CD4-positive, alpha-beta T cell treated with Interleukin-15 for 1 hour (primary cell): ENCODE results near the gene CDK5RAP2.
"Not testable (repeated sequence)": the region's sequence is repeated elsewhere in the genome, so short reads cannot be mapped to it uniquely, and the experiment has no call there.

Source experiments
- DNase-seq: peaks from one replicate; pipeline ENCODE4 v3.0.0-alpha.2; 2020

The CDK5RAP2 gene

DNA sequence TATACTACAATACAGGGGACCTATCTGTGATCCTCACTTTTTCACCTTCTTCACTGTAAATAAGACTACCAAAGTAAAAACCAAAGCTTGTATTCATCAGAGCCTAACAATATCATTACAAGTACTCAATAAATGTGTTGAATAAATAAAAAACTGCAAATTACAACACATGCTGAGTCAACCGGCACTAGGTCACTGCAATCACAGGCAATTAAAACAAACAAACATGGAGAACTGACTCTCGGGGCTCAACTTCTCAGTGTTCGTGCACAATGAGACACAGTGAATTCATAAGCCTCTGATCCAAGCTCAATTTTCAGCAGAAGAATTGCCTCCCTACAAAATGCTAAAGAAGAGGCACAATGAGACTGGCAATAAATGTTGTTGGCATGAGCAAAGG, 69.2 kb downstream of the CDK5RAP2 start:
- DNase-seq, result no peak

- DNase-seq, result no peak
These were observed 71.9 kb downstream of the CDK5RAP2 start for GRCh38 chr9:120507936-120508510.

DNA sequence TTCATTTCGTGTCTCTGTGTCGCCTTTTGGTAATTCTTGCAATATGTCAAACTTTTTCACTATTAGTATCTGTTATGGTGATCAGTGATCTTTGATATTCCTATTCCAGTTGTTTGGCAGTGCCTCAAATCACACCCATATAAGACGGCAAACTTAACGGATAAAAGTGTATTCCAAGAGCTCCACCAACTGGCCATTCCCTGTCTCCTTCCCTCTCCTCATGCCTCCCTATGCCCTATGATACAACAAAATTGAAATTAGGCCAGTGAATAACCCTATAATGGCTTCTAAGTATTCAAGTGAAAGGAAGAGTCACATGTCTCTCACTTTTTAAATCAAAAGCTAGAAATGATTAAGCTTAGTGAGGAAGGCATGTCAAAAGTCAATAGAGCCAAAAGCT, 74.8 kb downstream of the CDK5RAP2 start:
- no peak for DNase-seq

DNA sequence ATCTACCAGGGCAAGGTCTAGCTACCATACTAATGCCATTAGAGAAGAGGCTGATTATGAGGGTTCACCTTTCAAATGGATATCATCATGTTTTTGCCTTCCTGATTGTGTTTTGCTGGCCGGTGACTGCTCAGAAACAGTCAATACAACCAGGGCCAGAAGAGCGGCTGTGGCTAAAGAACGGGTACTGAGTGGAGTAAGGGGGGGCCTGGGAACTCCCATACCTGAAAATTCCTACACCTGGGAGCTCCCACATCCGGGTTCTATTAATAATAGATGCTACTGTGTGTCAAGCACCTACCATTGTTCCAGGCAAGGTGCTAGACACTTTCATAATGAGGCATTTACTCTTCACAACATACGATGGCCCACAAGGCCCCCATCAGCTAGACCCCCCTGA, 79.2 kb downstream of the CDK5RAP2 start:
- no peak for DNase-seq

GRCh38 chr9:120497865-120498264, 82.1 kb downstream of the CDK5RAP2 start:
- not testable (repeated sequence) for DNase-seq

DNA sequence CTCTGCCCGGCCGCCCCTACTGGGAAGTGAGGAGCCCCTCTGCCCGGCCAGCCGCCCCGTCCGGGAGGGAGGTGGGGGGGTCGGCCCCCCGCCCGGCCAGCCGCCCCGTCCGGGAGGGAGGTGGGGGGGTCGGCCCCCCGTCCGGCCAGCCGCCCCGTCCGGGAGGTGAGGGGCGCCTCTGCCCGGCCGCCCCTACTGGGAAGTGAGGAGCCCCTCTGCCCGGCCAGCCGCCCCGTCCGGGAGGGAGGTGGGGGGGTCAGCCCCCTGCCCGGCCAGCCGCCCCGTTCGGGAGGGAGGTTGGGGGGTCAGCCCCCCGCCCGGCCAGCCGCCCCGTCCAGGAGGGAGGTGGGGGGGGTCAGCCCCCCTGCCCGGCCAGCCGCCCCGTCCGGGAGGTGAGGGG, 83.5 kb downstream of the CDK5RAP2 start:
- DNase-seq, result not testable (repeated sequence)

- no peak for DNase-seq
These were observed 88.9 kb downstream of the CDK5RAP2 start for GRCh38 chr9:120490888-120491595.

- no peak for DNase-seq
These were observed 93.1 kb downstream of the CDK5RAP2 start for GRCh38 chr9:120486835-120487234.

DNA sequence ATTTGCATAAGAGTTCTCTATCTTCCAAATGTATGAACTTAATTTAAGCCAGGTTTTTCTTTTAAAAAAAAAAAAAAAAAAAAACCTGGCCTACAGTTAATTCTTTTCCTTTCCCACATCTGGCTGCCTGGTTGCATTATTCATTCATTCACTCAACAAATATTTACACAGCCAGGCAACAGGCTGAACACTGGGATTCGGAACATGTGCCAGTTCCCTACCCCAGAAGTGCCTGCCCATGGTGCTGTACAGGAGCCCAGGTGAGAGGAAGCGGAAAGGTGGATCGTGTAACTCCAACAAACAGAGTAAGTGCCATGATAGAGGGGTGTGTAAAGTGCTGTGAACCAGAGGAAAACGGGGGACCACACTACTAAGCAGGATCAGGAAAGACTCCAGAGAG, 93.6 kb downstream of the CDK5RAP2 start:
- DNase-seq, result no peak

DNA sequence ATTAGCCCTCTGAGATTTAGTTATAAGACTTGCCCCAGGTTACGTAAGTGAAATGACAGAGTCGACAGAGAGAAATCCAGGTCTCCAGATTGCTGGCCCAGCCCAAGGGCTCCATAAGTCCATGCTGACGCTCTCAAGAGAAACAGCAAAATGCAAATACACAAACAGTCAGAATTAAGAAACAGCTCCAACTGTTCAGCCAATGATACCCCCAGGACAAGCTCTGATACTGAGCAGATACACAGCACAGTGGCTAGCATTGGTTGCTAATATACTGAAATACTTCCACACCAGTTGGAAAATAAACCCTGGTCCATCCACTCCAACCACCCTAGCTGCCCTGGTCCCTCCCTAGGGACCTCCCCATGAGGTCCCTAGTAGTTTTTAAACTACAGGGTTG, 94.2 kb downstream of the CDK5RAP2 start:
- no peak for DNase-seq

DNA sequence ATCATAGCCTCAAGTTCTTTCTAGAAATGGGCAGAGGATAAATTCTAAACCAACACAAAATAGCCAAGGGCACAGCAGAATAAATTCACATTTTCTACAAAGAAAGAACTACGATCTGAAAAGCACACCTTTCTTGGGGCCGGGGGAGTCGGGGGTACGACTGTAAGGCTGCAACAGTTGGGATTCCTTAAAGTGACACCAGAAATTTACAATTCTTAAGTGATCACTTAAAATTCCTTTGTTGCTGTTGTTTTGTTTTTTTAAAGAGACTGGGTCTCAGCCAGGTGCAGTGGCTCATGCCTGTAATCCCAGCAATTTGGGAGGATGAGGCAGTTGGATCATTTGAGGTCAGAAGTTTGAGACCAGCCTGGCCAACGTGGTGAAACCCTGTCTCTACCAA, 95.8 kb downstream of the CDK5RAP2 start:
- DNase-seq, result no peak

GRCh38 chr9:120482424-120483186, 97.4 kb downstream of the CDK5RAP2 start:
- no peak for DNase-seq

DNA sequence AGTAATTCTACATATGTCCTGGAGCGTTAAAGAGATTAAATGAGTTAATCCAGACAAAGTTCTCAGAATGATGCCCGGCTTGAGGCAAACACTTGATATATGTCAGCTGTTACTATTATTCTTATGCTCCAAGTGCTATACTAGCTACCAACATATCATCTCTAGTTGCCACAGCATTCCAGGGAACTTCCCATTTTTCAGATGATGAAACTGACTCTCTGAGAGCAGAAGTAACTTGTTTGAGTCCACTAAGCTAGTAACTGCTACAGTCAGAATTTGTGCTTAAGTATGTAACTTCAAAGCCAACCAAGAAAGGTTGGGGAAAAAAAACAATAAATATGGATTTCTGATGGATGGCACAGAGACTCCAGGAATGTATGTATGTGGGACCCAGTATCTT, 98.1 kb downstream of the CDK5RAP2 start:
- no peak for DNase-seq

DNA sequence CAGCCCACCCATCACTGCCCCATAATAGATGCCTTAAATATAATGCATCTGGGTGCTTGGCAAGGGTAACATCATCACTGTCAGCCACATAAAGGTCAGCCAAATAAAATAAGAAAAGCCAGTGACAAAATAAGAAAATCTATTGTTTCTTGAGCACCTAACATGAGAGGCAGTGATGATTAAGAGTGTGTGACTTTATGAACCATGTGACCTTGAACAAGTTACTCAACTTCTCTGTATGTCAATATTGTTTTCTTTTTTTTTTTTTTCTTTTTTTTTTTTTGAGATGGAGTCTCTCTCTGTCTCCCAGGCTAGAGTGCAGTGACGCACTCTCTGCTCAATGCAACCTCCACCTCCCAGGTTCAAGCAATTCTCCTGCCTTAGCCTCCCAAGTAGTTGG, 98.7 kb downstream of the CDK5RAP2 start:
- no peak for DNase-seq

- no peak for DNase-seq
These were observed 99.3 kb downstream of the CDK5RAP2 start for GRCh38 chr9:120480707-120481106.

- DNase-seq, result no peak
These were observed 101.8 kb downstream of the CDK5RAP2 start for GRCh38 chr9:120478208-120478607.

GRCh38 chr9:120477534-120478001, 102.4 kb downstream of the CDK5RAP2 start:
- DNase-seq, result no peak

DNA sequence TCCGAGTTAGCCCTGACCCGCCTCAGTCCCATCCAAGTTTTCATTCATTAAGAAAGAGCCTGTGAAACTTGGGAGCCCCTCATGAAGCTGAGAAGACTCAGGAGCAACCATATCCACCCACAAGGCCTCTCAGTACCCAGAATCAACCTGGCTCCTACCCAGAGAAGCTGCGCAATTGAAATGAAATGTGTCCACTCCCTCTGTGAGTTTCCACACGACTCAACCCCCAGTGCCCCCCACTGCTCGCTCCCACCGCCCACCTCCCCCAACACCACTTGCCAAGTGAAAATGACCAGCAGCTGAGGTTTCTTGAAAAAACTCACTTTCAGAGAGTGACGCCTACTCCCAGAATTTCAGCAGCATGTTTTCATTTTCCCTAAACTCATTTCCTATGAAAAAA, 104.6 kb downstream of the CDK5RAP2 start:
- no peak for DNase-seq

DNA sequence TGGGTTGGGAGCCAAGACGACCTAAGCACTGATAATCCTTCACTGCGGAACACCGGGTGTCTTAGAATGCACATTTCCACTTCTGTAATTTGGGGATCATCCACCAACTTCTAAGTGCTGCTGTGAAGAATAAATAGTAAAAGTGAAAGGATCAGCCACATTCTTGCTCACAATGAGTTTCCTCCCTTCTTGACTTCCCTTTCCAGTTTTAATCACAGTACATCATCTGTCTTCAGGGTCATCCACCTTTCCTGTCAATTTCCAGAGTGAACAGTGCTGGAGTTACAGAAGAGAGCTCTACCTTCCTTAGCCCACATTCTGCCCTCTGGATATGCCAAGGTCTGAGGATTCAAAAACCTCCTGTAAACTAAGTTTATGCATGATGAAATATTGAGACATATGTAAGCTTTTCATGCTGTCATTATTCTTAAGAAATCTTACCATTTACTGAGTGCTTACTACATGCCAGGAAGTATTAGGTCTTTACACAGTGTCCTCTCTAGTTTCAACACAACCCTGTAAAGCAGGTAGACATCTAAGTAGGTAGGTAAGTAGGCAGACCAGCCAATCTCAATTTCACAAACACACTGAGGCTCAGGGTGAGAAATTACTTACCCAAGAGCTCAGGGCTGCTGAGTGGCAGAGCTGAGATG, 105.2 kb downstream of the CDK5RAP2 start:
- DNase-seq, result no peak

DNA sequence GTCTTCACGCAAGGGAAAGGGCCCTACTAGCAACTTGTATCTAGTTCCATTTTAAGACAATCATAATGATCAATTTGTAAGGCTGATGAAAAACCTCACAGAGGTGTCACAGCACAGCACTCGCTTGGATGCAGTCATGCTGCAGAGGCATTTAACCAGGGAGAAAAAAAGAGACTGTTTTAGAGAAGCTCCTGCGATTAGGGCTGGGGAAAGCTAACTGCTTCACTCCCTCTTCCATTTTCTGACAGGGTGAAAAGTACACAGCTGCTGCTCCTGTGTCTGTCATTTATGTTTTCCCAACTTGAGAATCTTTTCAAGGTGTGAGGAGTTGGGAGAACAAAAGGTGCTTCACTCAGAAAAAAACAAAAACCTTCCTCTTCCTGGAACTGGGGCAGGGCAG, 106.4 kb downstream of the CDK5RAP2 start:
- DNase-seq, result no peak

- DNase-seq, result no peak
These were observed 114.1 kb downstream of the CDK5RAP2 start for GRCh38 chr9:120465685-120466407.

DNA sequence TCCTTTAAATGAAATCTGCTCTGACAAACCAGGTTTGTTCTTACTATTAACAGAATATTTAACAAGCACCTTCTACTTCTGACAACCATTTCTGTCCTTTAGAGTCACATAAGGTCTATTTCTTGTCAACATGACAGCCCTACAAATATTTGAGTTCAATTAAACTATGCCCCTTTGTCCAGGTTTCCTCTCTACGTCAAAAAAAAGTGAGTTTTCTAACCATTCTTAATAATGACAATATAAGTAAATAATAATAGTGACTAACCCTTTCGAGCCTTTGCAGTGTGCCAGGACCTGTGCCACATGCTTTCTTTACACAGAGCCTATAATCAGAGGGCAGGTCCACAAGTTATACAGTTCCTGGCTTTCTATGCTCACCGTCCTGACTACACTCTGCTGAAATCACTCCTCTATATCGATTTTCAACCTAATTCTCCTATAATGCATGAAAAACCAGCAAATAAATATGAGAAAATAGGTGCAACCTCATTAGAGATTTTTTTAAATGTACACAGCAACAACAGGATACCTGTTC, 115.0 kb downstream of the CDK5RAP2 start:
- DNase-seq, result no peak
